Mesothelial cell of epicardium (in vitro differentiated cells): ENCODE data around the gene IFITM2. TPM values are rescaled to one million over a fixed set of nuclear protein-coding genes. Genes with fewer than 3 reads are reported as not detected.
A peak's percentile ranks its signal among the peaks of the same experiment; 100 is the strongest.
"Not testable (repeated sequence)": the region's sequence is repeated elsewhere in the genome, so short reads cannot be mapped to it uniquely, and the experiment has no call there.

ENCODE experiments used
- DNase-seq, 2 experiments: peaks; one replicate each; pipeline ENCODE4 v3.0.0; 2021; ENCODE audit warnings: low spot score in 2 of 2; ENCODE audit not compliant: unreplicated experiment in 2 of 2
- H3K27ac Mint-ChIP-seq: 2 replicates; pipeline ENCODE4 v1.8.0; 2021; ENCODE audit warnings: mixed read lengths
- H3K27me3 Mint-ChIP-seq: 2 replicates; pipeline ENCODE4 v1.8.0; 2021; ENCODE audit warnings: low read depth, mixed read lengths
- H3K36me3 Mint-ChIP-seq: 2 replicates; pipeline ENCODE4 v1.8.0; 2021; ENCODE audit warnings: mixed read lengths
- H3K4me1 Mint-ChIP-seq: 2 replicates; pipeline ENCODE4 v1.8.0; 2021; ENCODE audit warnings: mixed read lengths
- H3K4me3 Mint-ChIP-seq: 2 replicates; pipeline ENCODE4 v1.8.0; 2021; ENCODE audit warnings: mild to moderate bottlenecking, moderate library complexity, mixed read lengths
- H3K9me3 Mint-ChIP-seq: 2 replicates; pipeline ENCODE4 v1.8.0; 2021; ENCODE audit warnings: mixed read lengths
- total RNA-seq: library from RNA; stranded (reverse); gene quantifications from 3 replicates; pipeline ENCODE4 v1.2.1, GENCODE V29; 2021
- TF ChIP-seq, protein P1 (sequence below): fragments of 200-600 bp; sonication (generic); IDR thresholded peaks from one replicate; pipeline ENCODE4 v1.5.0; 2021; ENCODE audit warnings: antibody characterized with exemption; ENCODE audit not compliant: unreplicated experiment

The IFITM2 gene
- total RNA-seq, 1 donor from 2014 or later = 208 TPM

DNA sequence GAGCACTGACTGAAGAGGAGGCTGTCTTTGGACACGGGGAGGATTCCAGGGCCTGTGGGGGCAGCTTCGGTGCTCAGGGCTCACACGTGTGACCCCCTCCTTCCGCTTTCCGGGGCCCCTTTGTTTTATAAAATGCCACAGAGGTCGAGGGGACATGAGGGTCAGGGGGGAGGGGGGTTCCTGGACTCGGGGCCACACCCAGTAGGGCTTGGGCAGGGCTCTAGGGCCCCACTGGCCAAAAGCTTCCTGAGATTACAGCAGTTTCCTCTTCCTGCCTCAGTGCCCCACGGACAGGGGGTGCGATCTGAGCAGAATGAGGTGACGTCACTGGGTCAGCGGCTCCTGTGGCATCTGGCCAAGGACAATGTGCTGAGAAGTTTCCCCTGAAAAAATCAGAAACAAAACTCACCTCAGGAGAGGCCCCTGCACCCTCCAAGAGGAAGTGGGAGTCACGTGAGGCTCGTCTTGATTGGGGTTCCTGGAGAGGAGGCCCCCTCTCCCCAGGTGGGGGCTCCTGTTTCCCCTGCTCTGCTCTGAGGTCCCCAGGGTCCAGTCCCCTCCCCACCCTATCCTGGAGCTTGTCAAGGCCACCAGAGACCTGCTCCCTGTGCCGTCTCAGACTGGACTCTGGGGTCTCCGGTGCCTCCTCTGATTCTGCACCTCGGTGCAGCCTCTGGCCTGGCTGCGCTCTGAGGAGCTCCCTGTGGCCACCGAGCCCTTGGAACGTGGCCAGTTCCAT, 19.4 kb downstream of the IFITM2 start:
- peak overlapping the region; percentile 95 for H3K27ac Mint-ChIP-seq
- TF ChIP-seq, protein P1, sequence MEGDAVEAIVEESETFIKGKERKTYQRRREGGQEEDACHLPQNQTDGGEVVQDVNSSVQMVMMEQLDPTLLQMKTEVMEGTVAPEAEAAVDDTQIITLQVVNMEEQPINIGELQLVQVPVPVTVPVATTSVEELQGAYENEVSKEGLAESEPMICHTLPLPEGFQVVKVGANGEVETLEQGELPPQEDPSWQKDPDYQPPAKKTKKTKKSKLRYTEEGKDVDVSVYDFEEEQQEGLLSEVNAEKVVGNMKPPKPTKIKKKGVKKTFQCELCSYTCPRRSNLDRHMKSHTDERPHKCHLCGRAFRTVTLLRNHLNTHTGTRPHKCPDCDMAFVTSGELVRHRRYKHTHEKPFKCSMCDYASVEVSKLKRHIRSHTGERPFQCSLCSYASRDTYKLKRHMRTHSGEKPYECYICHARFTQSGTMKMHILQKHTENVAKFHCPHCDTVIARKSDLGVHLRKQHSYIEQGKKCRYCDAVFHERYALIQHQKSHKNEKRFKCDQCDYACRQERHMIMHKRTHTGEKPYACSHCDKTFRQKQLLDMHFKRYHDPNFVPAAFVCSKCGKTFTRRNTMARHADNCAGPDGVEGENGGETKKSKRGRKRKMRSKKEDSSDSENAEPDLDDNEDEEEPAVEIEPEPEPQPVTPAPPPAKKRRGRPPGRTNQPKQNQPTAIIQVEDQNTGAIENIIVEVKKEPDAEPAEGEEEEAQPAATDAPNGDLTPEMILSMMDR = no peak
- H3K9me3 Mint-ChIP-seq = no peaks in the 10 kb centered on the region
- no peaks in the 10 kb centered on the region for H3K36me3 Mint-ChIP-seq
- peaks cover 35% of the 10 kb centered on the region for H3K4me1 Mint-ChIP-seq
- no peaks in the 10 kb centered on the region for H3K27me3 Mint-ChIP-seq
- DNase-seq = no peak
- no peak overlapping the region for H3K4me3 Mint-ChIP-seq

GRCh38 chr11:327581-327923, 19.9 kb downstream of the IFITM2 start:
- H3K27me3 Mint-ChIP-seq = no peaks in the 10 kb centered on the region
- no peak overlapping the region for H3K4me3 Mint-ChIP-seq
- H3K9me3 Mint-ChIP-seq = no peaks in the 10 kb centered on the region
- no peak for DNase-seq
- H3K27ac Mint-ChIP-seq = peak overlapping the region; percentile 88
- peaks cover 35% of the 10 kb centered on the region for H3K4me1 Mint-ChIP-seq
- H3K36me3 Mint-ChIP-seq = no peaks in the 10 kb centered on the region
- TF ChIP-seq, protein P1 = no peak

- DNase-seq = no peak
- Mint-ChIP-seq H3K4me3 (no peak overlapping the region), H3K27me3 (no peaks in the 10 kb centered on the region), H3K27ac (peak overlapping the region; percentile 12), H3K36me3 (no peaks in the 10 kb centered on the region), H3K4me1 (peaks cover 35% of the 10 kb centered on the region), H3K9me3 (no peaks in the 10 kb centered on the region)
- TF ChIP-seq, protein P1 = no peak
Measured at GRCh38 chr11:328012-328411, 20.4 kb downstream of the IFITM2 start.

DNA sequence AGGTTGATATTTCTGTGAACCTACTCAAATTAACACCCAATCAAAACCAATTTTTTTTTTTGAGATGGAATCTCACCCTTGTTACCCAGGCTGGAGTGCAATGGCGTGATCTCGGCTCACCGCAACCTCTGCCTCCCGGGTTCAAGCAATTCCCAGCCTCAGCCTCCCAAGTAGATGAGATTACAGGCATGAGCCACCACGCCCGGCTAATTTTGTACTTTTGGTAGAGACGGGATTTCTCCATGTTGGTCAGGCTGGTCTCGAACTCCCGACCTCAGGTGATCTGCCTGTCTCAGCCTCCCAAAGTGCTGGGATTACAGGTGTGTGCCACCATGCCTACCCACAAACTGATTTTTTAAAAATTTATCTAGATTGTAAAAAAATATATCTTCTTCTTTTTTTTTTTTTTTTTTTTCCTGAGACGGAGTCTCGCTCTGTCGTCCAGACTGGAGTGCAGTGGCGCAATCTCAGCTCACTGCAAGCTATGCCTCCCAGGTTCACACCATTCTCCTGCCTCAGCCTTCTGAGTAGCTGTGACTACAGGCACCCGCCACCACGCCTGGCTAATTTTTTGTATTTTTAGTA, 21.0 kb downstream of the IFITM2 start:
- H3K36me3 Mint-ChIP-seq, H3K27me3 Mint-ChIP-seq, H3K9me3 Mint-ChIP-seq, H3K4me3 Mint-ChIP-seq, DNase-seq: not testable (repeated sequence)
- peaks cover 37% of the 10 kb centered on the region for H3K4me1 Mint-ChIP-seq
- H3K27ac Mint-ChIP-seq = peak overlapping the region; percentile 89

DNA sequence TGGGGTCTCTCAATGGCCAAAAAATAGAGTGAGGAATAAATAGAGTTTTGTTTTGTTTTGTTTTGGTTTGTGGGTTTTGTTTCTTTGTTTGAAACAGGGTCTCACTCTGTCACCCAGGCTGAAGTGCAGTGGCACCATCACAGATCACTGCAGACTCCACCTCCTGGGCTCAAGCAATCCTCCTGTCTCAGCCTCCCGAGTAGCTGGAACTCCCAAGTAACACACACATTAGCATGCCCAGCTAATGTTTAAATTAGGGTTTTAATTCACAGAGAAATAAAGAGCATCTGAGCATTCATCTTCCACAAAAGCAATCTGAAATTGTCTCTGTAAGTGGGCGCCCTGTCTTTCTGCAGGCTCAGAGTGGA, 22.3 kb downstream of the IFITM2 start:
- H3K27ac Mint-ChIP-seq = peak overlapping the region; percentile 89
- H3K9me3 Mint-ChIP-seq = no peaks in the 10 kb centered on the region
- TF ChIP-seq, protein P1 = no peak
- H3K36me3 Mint-ChIP-seq = no peaks in the 10 kb centered on the region
- no peak for DNase-seq
- H3K4me3 Mint-ChIP-seq = no peak overlapping the region
- H3K27me3 Mint-ChIP-seq = no peaks in the 10 kb centered on the region
- H3K4me1 Mint-ChIP-seq = peaks cover 38% of the 10 kb centered on the region

GRCh38 chr11:330307-330693, 22.7 kb downstream of the IFITM2 start:
- H3K4me1 Mint-ChIP-seq = peaks cover 37% of the 10 kb centered on the region

More at GRCh38 chr11:330307-330693, 22.7 kb downstream of the IFITM2 start:
- Mint-ChIP-seq H3K9me3 (no peaks in the 10 kb centered on the region), H3K27me3 (no peaks in the 10 kb centered on the region), H3K27ac (no peak overlapping the region), H3K36me3 (no peaks in the 10 kb centered on the region), H3K4me3 (no peak overlapping the region)
- TF ChIP-seq, protein P1 = no peak
- DNase-seq = no peak
